Erythroblast (primary cell): ENCODE data around the gene IQCK.

Experiments
- GATA1 ChIP-seq: IDR thresholded peaks from 2 replicates; pipeline ENCODE4 v1.6.1; 2011; ENCODE audit warnings: low read depth, mild to moderate bottlenecking, control low read depth, low read length, moderate library complexity
- POLR2A ChIP-seq: IDR thresholded peaks from 2 replicates; pipeline ENCODE4 v1.6.1; 2011; ENCODE audit warnings: mild to moderate bottlenecking, low read length

GRCh38 chr16:19708296-19709205 is 9.5 kb upstream of the IQCK start:
- no peak for TF ChIP-seq POLR2A
- no peak for TF ChIP-seq GATA1
